Parathyroid adenoma (tissue), 2 donors: ENCODE measurements around the gene SMIM27.

ENCODE experiments used
- H2AFZ ChIP-seq: fragments of 300-600 bp; sonication (generic); one replicate; pipeline ENCODE4 v1.7.0; 2017; ENCODE audit warnings: antibody characterized with exemption, mild to moderate bottlenecking
- H3K27ac ChIP-seq: fragments of 300-600 bp; sonication (generic); one replicate; pipeline ENCODE4 v1.7.0; 2017
- H3K27me3 ChIP-seq: fragments of 300-600 bp; sonication (generic); one replicate; pipeline ENCODE4 v1.7.0; 2017; ENCODE audit warnings: low read length; ENCODE audit not compliant: control insufficient read depth, insufficient read depth
- H3K36me3 ChIP-seq: fragments of 300-600 bp; sonication (generic); one replicate; pipeline ENCODE4 v1.7.0; 2017; ENCODE audit warnings: low read length; ENCODE audit not compliant: control insufficient read depth, insufficient read depth
- H3K4me1 ChIP-seq: fragments of 300-600 bp; sonication (generic); one replicate; pipeline ENCODE4 v1.7.0; 2017; ENCODE audit warnings: control low read depth
- H3K4me2 ChIP-seq: fragments of 300-600 bp; sonication (generic); one replicate; pipeline ENCODE4 v1.7.0; 2017; ENCODE audit warnings: low read length
- H3K4me3 ChIP-seq: fragments of 300-600 bp; sonication (generic); one replicate; pipeline ENCODE4 v1.7.0; 2017; ENCODE audit warnings: low read depth, low read length
- H3K79me2 ChIP-seq: fragments of 300-600 bp; sonication (generic); one replicate; pipeline ENCODE4 v1.7.0; 2017; ENCODE audit warnings: control low read depth
- H3K9ac ChIP-seq: fragments of 300-600 bp; sonication (generic); one replicate; pipeline ENCODE4 v1.7.0; 2017; ENCODE audit warnings: mild to moderate bottlenecking
- H3K9me3 ChIP-seq: fragments of 300-600 bp; sonication (generic); one replicate; pipeline ENCODE4 v1.7.0; 2017; ENCODE audit warnings: low read length; ENCODE audit not compliant: control insufficient read depth
- CTCF ChIP-seq: fragments of 300-600 bp; sonication (generic); IDR thresholded peaks from one replicate; pipeline ENCODE4 v1.7.0; 2017; ENCODE audit warnings: antibody characterized with exemption, mild to moderate bottlenecking
- donor health status: primary hyperparathyroidism.

SMIM27 gene

GRCh38 chr9:32554107-32554506 is 2.0 kb downstream of the SMIM27 start:
- H3K36me3 ChIP-seq: no peaks in the 10 kb centered on the region
- H3K9me3 ChIP-seq: no peaks in the 10 kb centered on the region
- no peak overlapping the region for H3K4me3 ChIP-seq
- no peak for TF ChIP-seq CTCF
- H3K27ac ChIP-seq: no peak overlapping the region
- peaks cover 2% of the 10 kb centered on the region for H3K79me2 ChIP-seq
- no peak overlapping the region for H2AFZ ChIP-seq
- no peak overlapping the region for H3K4me2 ChIP-seq
- no peaks in the 10 kb centered on the region for H3K4me1 ChIP-seq
- H3K27me3 ChIP-seq: no peaks in the 10 kb centered on the region
- H3K9ac ChIP-seq: no peak overlapping the region

- Histone ChIP-seq H3K36me3 (no peaks in the 10 kb centered on the region), H2AFZ (no peak overlapping the region), H3K4me1 (no peaks in the 10 kb centered on the region), H3K79me2 (peaks cover 2% of the 10 kb centered on the region), H3K9ac (no peak overlapping the region), H3K27ac (no peak overlapping the region), H3K27me3 (no peaks in the 10 kb centered on the region), H3K4me3 (no peak overlapping the region), H3K4me2 (no peak overlapping the region), H3K9me3 (no peaks in the 10 kb centered on the region)
- TF ChIP-seq CTCF: no peak
Observed at GRCh38 chr9:32554591-32554990, 2.5 kb downstream of the SMIM27 start.

- H3K27ac ChIP-seq: no peak overlapping the region
- no peaks in the 10 kb centered on the region for H3K27me3 ChIP-seq
- no peak overlapping the region for H3K4me2 ChIP-seq
- H3K4me3 ChIP-seq: no peak overlapping the region
- no peaks in the 10 kb centered on the region for H3K4me1 ChIP-seq
- no peak overlapping the region for H3K9ac ChIP-seq
- H3K36me3 ChIP-seq: no peaks in the 10 kb centered on the region
- TF ChIP-seq CTCF: no peak
- H2AFZ ChIP-seq: no peak overlapping the region
- H3K79me2 ChIP-seq: peaks cover 10% of the 10 kb centered on the region
- no peaks in the 10 kb centered on the region for H3K9me3 ChIP-seq
Observed at GRCh38 chr9:32558408-32558934, 6.3 kb downstream of the SMIM27 start.

DNA sequence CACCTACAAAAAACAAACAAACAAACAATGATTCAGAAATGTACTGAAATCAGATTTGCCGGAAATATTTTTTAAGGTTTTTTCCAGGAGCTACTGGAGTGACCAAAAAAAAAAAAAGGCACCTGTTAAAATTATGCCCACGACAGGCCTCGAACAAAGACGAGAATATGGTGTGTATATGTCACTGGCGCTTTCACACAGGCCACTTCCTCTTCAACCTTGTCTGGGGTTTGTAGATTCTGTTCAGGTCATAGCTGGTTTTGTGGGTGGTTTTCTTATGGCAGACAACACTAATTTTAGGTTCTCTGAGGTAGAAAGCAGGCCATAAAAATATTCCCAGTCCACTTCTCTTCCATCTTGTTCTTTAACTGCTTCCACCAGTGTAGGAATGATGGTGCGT is 13.8 kb downstream of the SMIM27 start:
- H3K4me1 ChIP-seq: peaks cover 5% of the 10 kb centered on the region
- H3K4me2 ChIP-seq: no peak overlapping the region
- H3K4me3 ChIP-seq: no peak overlapping the region
- no peaks in the 10 kb centered on the region for H3K9me3 ChIP-seq
- peaks cover 19% of the 10 kb centered on the region for H3K79me2 ChIP-seq
- H3K9ac ChIP-seq: no peak overlapping the region
- no peak overlapping the region for H2AFZ ChIP-seq
- H3K36me3 ChIP-seq: no peaks in the 10 kb centered on the region
- no peak for TF ChIP-seq CTCF
- H3K27ac ChIP-seq: no peak overlapping the region
- no peaks in the 10 kb centered on the region for H3K27me3 ChIP-seq

DNA sequence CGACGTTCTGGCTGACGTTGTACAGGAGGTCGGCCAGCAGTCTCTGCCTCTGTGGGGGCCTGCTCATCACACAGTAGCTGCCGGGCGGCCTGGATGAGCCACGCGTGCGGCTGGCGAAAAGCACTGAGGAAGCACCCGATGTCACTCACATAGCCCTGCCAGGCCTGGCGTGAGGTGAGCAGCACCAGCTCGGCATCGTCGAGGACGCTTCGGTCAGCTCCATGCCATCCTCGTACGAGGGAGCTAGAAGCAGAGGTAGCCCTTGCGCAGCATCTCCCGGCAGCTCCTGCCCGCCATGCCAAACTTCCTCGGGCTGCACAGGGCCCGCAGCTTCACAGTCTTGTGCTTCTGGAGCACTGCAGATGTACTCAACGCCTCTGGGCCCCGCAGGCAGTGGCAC is 14.6 kb downstream of the SMIM27 start:
- H3K79me2 ChIP-seq: peaks cover 18% of the 10 kb centered on the region
- H3K4me1 ChIP-seq: peaks cover 5% of the 10 kb centered on the region
- no peaks in the 10 kb centered on the region for H3K9me3 ChIP-seq
- H2AFZ ChIP-seq: no peak overlapping the region
- H3K4me3 ChIP-seq: no peak overlapping the region
- H3K27me3 ChIP-seq: no peaks in the 10 kb centered on the region
- no peak overlapping the region for H3K27ac ChIP-seq
- H3K36me3 ChIP-seq: no peaks in the 10 kb centered on the region
- no peak overlapping the region for H3K9ac ChIP-seq
- no peak overlapping the region for H3K4me2 ChIP-seq
- TF ChIP-seq CTCF: no peak
